SH-SY5Y (cell line): Measurements from ENCODE around the gene PDRG1.

Experiments used
- GATA2 ChIP-seq: IDR thresholded peaks from 2 replicates; pipeline ENCODE4 v1.6.1; 2011; ENCODE audit warnings: mild to moderate bottlenecking, low read depth, low read length
- GATA3 ChIP-seq: IDR thresholded peaks from 2 replicates; pipeline ENCODE4 v1.6.1; 2011; ENCODE audit warnings: low read depth, mild to moderate bottlenecking, low read length, moderate library complexity

DNA sequence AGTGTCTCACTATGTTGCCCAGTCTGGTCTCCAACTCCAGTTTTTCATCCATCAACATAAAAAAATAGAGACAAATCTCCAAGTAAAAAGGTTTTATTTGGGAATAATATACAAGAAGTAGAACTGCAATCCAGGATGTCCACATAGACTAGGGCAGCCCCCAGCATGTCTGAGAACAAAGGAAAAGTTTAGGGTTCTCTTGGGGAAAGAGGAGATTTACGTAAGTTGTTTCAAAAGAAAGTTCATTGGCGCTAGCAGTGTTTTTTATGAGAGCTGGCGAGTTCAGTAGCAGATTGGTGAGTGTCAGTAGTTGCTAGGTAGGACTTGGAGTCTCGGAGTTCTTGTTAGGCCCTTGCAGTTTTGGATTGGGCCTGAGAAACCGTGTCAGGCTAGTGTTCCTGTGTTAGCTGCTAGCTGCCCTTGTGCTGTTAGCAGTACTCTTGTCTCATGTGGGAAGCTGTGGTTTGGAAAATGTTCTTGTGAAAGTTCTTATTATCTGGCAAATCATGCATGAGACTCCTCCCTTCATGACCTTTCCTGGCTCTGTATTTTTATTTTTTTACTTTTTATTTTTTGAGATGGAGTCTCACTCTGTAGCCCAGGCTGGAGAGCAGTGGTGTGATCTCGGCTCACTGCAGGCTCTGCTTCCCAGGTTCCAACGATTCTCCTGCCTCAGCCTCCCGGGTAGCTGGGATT lies 56.7 kb downstream of the PDRG1 start:
- TF ChIP-seq GATA2 (no peak), GATA3 (no peak)
